A549 (cell line): ENCODE results near the gene PPP2R5B.

Experiments used
- CTCF ChIP-seq: fragments of >200 bp; sonication (Bioruptor Twin); formaldehyde crosslinking; IDR thresholded peaks from 3 replicates; pipeline ENCODE4 v1.5.1; 2016
- EP300 ChIP-seq, 2 experiments: fragments of >200 bp; sonication (Bioruptor Twin); formaldehyde crosslinking; IDR thresholded peaks; 2 replicates in 1 of 2; 3 replicates in 1 of 2; pipeline ENCODE4 v1.6.1; 2016 to 2017
- FOSB ChIP-seq: fragments of 250-450 bp; sonication (Bioruptor Pico); IDR thresholded peaks from 2 replicates; pipeline ENCODE4 v1.5.0; 2020; ENCODE audit warnings: mild to moderate bottlenecking, moderate library complexity
- HMGXB4 ChIP-seq: fragments of 250-450 bp; sonication (Bioruptor Pico); IDR thresholded peaks from 2 replicates; pipeline ENCODE4 v1.5.0; 2021; ENCODE audit warnings: mild to moderate bottlenecking, moderate library complexity, borderline replicate concordance
- MYC ChIP-seq: IDR thresholded peaks from 2 replicates; pipeline ENCODE4 v1.6.1; 2012; ENCODE audit warnings: mild to moderate bottlenecking, inconsistent platforms, low read length, improper control_type of control experiment, borderline replicate concordance
- RFX5 ChIP-seq: fragments of 450-650 bp; IDR thresholded peaks from 2 replicates; pipeline ENCODE4 v1.7.1; 2014; ENCODE audit warnings: antibody characterized with exemption, mild to moderate bottlenecking, moderate library complexity

DNA sequence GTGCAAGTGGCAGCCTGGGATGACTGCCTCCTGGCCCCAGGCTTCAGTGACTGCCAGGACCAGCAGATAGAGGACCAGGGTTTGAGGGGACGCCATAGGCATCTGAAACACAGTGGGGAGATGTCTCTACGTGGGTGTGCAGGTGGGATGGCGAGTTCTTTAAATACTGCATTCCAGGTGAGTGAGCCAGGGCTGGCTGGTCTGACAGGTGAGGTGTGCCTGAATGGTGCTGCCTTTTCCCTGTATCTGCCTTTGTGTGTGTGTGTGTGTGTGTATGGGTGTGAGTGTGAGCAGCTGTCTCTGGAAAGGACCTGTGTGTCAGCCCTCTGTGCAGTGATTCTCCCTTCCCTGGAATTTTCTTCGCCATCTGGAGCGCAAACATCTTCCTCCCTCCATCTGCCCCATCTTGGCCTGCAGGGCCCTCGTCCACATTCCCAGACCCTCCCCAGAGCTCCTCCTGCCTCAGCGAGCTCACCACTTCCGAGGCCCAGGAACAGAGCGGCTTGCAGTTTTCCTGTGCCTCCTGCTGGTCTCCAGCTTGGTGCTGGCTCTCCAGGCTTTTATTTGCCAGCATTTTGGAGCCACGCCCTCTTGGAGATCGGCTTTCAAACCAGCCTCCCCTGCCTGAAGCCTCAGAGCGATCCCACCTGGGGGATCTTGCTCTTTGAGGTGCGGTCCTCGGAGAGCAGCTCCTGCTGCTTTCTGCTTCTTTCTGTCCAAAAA, 11.0 kb downstream of the PPP2R5B start, which contains the start of gene GPHA2:
- TF ChIP-seq CTCF (no peak), EP300 (IDR thresholded peaks at IDR 0.05) (no peak), RFX5 (no peak), MYC (no peak), FOSB (CRISPR knock-in tag) (no peak), HMGXB4 (CRISPR knock-in tag) (no peak)
